Neural progenitor cell (in vitro differentiated cells): ENCODE data around the gene ZNF888. TPM values are rescaled to one million over a fixed set of nuclear protein-coding genes. Genes with fewer than 3 reads are reported as not detected.

Experiments
- DNase-seq: peaks from one replicate; pipeline ENCODE4 v3.0.0-alpha.2; 2016; ENCODE audit warnings: low spot score
- H2AFZ ChIP-seq: fragments of 200-600 bp; sonication (generic); replicated peaks from 2 replicates; pipeline ENCODE4 v1.6.1; 2016; ENCODE audit warnings: antibody characterized with exemption
- H3F3A ChIP-seq: fragments of 200-600 bp; sonication (generic); 2 replicates; pipeline ENCODE4 v1.6.1; 2016; ENCODE audit warnings: antibody characterized with exemption, low read depth
- H3K27ac ChIP-seq: fragments of 200-600 bp; sonication (generic); 2 replicates; pipeline ENCODE4 v1.5.1; 2016; ENCODE audit warnings: mild to moderate bottlenecking
- H3K27me3 ChIP-seq: fragments of 200-600 bp; sonication (generic); 2 replicates; pipeline ENCODE4 v1.6.1; 2016; ENCODE audit warnings: mild to moderate bottlenecking, moderate library complexity
- H3K36me3 ChIP-seq: fragments of 200-600 bp; sonication (generic); 2 replicates; pipeline ENCODE4 v1.5.1; 2016
- H3K4me1 ChIP-seq: fragments of 200-600 bp; sonication (generic); 2 replicates; pipeline ENCODE4 v1.6.1; 2016; ENCODE audit warnings: mixed run types
- H3K4me2 ChIP-seq: fragments of 200-600 bp; sonication (generic); 2 replicates; pipeline ENCODE4 v1.6.1; 2016
- H3K4me3 ChIP-seq: fragments of 200-600 bp; sonication (generic); 2 replicates; pipeline ENCODE4 v1.5.1; 2016
- H3K79me2 ChIP-seq: fragments of 200-600 bp; sonication (generic); 2 replicates; pipeline ENCODE4 v1.6.1; 2016; ENCODE audit warnings: low read depth
- H3K9ac ChIP-seq: fragments of 200-600 bp; sonication (generic); 2 replicates; pipeline ENCODE4 v1.6.1; 2016
- H3K9me3 ChIP-seq: fragments of 200-600 bp; sonication (generic); 2 replicates; pipeline ENCODE4 v1.5.1; 2016; ENCODE audit warnings: low read depth
- H4K20me1 ChIP-seq: fragments of 200-600 bp; sonication (generic); 2 replicates; pipeline ENCODE4 v1.6.1; 2016; ENCODE audit warnings: low read depth
- H3K27ac Mint-ChIP-seq: 3 replicates; pipeline ENCODE4 v1.8.0; 2021; ENCODE audit warnings: mixed read lengths
- H3K27me3 Mint-ChIP-seq: 2 replicates; pipeline ENCODE4 v1.8.0; 2022; ENCODE audit warnings: low read depth, mild to moderate bottlenecking, inconsistent platforms, moderate library complexity, mixed read lengths; ENCODE audit not compliant: insufficient read depth
- H3K36me3 Mint-ChIP-seq: 3 replicates; pipeline ENCODE4 v1.8.0; 2021; ENCODE audit warnings: mixed read lengths
- H3K4me1 Mint-ChIP-seq: 3 replicates; pipeline ENCODE4 v1.8.0; 2021; ENCODE audit warnings: mixed read lengths
- H3K4me3 Mint-ChIP-seq: 3 replicates; pipeline ENCODE4 v1.8.0; 2021; ENCODE audit warnings: mild to moderate bottlenecking, moderate library complexity, mixed read lengths
- H3K9me3 Mint-ChIP-seq: 3 replicates; pipeline ENCODE4 v1.8.0; 2020; ENCODE audit warnings: mixed read lengths
- CTCF ChIP-seq: fragments of 200-600 bp; sonication (generic); IDR thresholded peaks from 2 replicates; pipeline ENCODE4 v1.5.1; 2017; ENCODE audit warnings: antibody characterized with exemption, mild to moderate bottlenecking
- EZH2 ChIP-seq: fragments of 200-600 bp; sonication (generic); IDR thresholded peaks from 2 replicates; pipeline ENCODE4 v1.6.1; 2017; ENCODE audit warnings: antibody characterized with exemption, mild to moderate bottlenecking, moderate library complexity
- EZH2phosphoT487 ChIP-seq: fragments of 200-600 bp; sonication (generic); IDR thresholded peaks from 2 replicates; pipeline ENCODE4 v1.6.1; 2017; ENCODE audit warnings: antibody characterized with exemption
- total RNA-seq: library from RNA; depleted of rRNA; stranded (reverse); fragments of >200 nt; gene quantifications from 2 replicates; pipeline ENCODE4 v1.2.3, GENCODE V29; 2015; ENCODE audit warnings: low replicate concordance

ZNF888 gene
- total RNA-seq, 1 donor from 2014 or later, result 11.6 TPM

GRCh38 chr19:52896431-52897137 lies 26.6 kb downstream of the ZNF888 start:
- Mint-ChIP-seq H3K27me3 (no peaks in the 10 kb centered on the region), H3K4me1 (peaks cover 5% of the 10 kb centered on the region), H3K27ac (peak overlapping the region; percentile 79), H3K9me3 (peaks cover 30% of the 10 kb centered on the region), H3K4me3 (peak overlapping the region; percentile 94), H3K36me3 (peaks cover 27% of the 10 kb centered on the region)
- Histone ChIP-seq H4K20me1 (peaks cover 10% of the 10 kb centered on the region), H3K4me3 (peak overlapping the region; percentile 80), H3K27ac (peak overlapping the region; percentile 93), H3K27me3 (no peaks in the 10 kb centered on the region), H2AFZ (peak overlapping the region; percentile 80), H3K4me1 (peaks cover 13% of the 10 kb centered on the region), H3K36me3 (no peaks in the 10 kb centered on the region), H3F3A (peaks cover 18% of the 10 kb centered on the region), H3K4me2 (peak overlapping the region; percentile 91), H3K9me3 (no peaks in the 10 kb centered on the region), H3K9ac (peak overlapping the region; percentile 85), H3K79me2 (peaks cover 44% of the 10 kb centered on the region)
- TF ChIP-seq CTCF, result no peak
- no peak for TF ChIP-seq EZH2phosphoT487
- no peak for TF ChIP-seq EZH2
- DNase-seq, result peak; percentile 41

GRCh38 chr19:52891336-52891735 lies 31.9 kb downstream of the ZNF888 start:
- no peak overlapping the region for H3K27ac ChIP-seq
- no peaks in the 10 kb centered on the region for H3K36me3 ChIP-seq
- Mint-ChIP-seq H3K27me3 (no peaks in the 10 kb centered on the region), H3K4me1 (no peaks in the 10 kb centered on the region), H3K36me3 (peaks cover 63% of the 10 kb centered on the region), H3K4me3 (no peak overlapping the region), H3K9me3 (peaks cover 20% of the 10 kb centered on the region), H3K27ac (no peak overlapping the region)
- H3K4me1 ChIP-seq, result peaks cover 5% of the 10 kb centered on the region
- TF ChIP-seq EZH2 (no peak), EZH2phosphoT487 (no peak), CTCF (no peak)
- H3K4me2 ChIP-seq, result no peak overlapping the region
- no peaks in the 10 kb centered on the region for H3K9me3 ChIP-seq
- no peaks in the 10 kb centered on the region for H3F3A ChIP-seq
- no peak for DNase-seq
- H2AFZ ChIP-seq, result no peak overlapping the region
- H4K20me1 ChIP-seq, result peaks cover 10% of the 10 kb centered on the region
- H3K4me3 ChIP-seq, result no peak overlapping the region
- H3K9ac ChIP-seq, result no peak overlapping the region
- no peaks in the 10 kb centered on the region for H3K27me3 ChIP-seq
- peaks cover 36% of the 10 kb centered on the region for H3K79me2 ChIP-seq

GRCh38 chr19:52889931-52890330 lies 33.3 kb downstream of the ZNF888 start:
- no peak overlapping the region for H3K27ac ChIP-seq
- no peaks in the 10 kb centered on the region for H3F3A ChIP-seq
- peaks cover 3% of the 10 kb centered on the region for H3K36me3 ChIP-seq
- H3K9me3 ChIP-seq, result no peaks in the 10 kb centered on the region
- no peaks in the 10 kb centered on the region for H3K4me1 ChIP-seq
- no peak overlapping the region for H3K4me3 Mint-ChIP-seq
- no peak overlapping the region for H3K4me3 ChIP-seq
- no peak overlapping the region for H3K4me2 ChIP-seq
- peaks cover 20% of the 10 kb centered on the region for H3K9me3 Mint-ChIP-seq
- peaks cover 22% of the 10 kb centered on the region for H3K79me2 ChIP-seq
- TF ChIP-seq EZH2phosphoT487 (no peak), EZH2 (no peak), CTCF (no peak)
- H3K4me1 Mint-ChIP-seq, result no peaks in the 10 kb centered on the region
- H3K9ac ChIP-seq, result no peak overlapping the region
- no peak for DNase-seq
- peaks cover 68% of the 10 kb centered on the region for H3K36me3 Mint-ChIP-seq
- H3K27ac Mint-ChIP-seq, result no peak overlapping the region
- H3K27me3 Mint-ChIP-seq, result no peaks in the 10 kb centered on the region
- peaks cover 4% of the 10 kb centered on the region for H4K20me1 ChIP-seq
- H3K27me3 ChIP-seq, result no peaks in the 10 kb centered on the region
- H2AFZ ChIP-seq, result no peak overlapping the region
